Endothelial cell of umbilical vein (primary cell): ENCODE measurements around the gene RHCG. TPM values are rescaled to one million over a fixed set of nuclear protein-coding genes. Genes with fewer than 3 reads are reported as not detected.

Experiments used
- BruUV-seq: library from RNA; stranded (reverse); fragments of 400-500 nt; replicated peaks from 2 replicates; lab custom pipeline; 2021; lab: Mats Ljungman, UMichigan
- CTCF ChIA-PET: fragments of 300-600, 350-600 bp; sonication (Branson Sonifier 250); formaldehyde crosslinking; loops from one replicate; lab custom pipeline; 2021; ENCODE audit warnings: antibody characterized with exemption, inconsistent platforms; lab: Charles Lee
- POLR2A ChIA-PET: fragments of 300-600, 350-600 bp; sonication (Branson Sonifier 250); formaldehyde crosslinking; loops from one replicate; lab custom pipeline; 2021; ENCODE audit warnings: antibody characterized with exemption, inconsistent platforms; lab: Charles Lee
- DNase-seq: peaks from one replicate; pipeline ENCODE4 v3.0.0-alpha.2; 2011; ENCODE audit warnings: low read depth, low spot score
- FAIRE-seq: peaks from 2 replicates; lab custom pipeline; 2011; peaks lifted over from hg19 to GRCh38; lab: Jason Lieb, UNC
- H2AFZ ChIP-seq: 2 replicates; pipeline ENCODE4 v1.6.0; 2012; ENCODE audit warnings: low read depth, low read length, control low read depth, inconsistent platforms
- H3K27ac ChIP-seq: 2 replicates; pipeline ENCODE4 v1.5.1; 2011; ENCODE audit warnings: low read depth, mild to moderate bottlenecking, control low read depth, low read length, moderate library complexity; ENCODE audit not compliant: insufficient read depth
- H3K27me3 ChIP-seq, 2 experiments: 2 replicates each; pipeline versions ENCODE4 v1.6.0 to v1.6.1; 2011; ENCODE audit warnings: low read length in 2 of 2, mixed read lengths in 1 of 2; ENCODE audit not compliant: control insufficient read depth in 2 of 2, insufficient read depth in 2 of 2
- H3K36me3 ChIP-seq, 2 experiments: 2 replicates in 1 of 2; 3 replicates in 1 of 2; pipeline ENCODE4 v1.5.1; 2011; ENCODE audit warnings: low read length in 2 of 2, mild to moderate bottlenecking in 1 of 2, moderate library complexity in 1 of 2; ENCODE audit not compliant: control insufficient read depth in 2 of 2, insufficient read depth in 2 of 2; ENCODE audit errors: extremely low read depth in 1 of 2
- H3K4me1 ChIP-seq: 3 replicates; pipeline ENCODE4 v1.5.1; 2011; ENCODE audit warnings: mild to moderate bottlenecking, low read length; ENCODE audit not compliant: control insufficient read depth, insufficient read depth; ENCODE audit errors: extremely low read depth
- H3K4me2 ChIP-seq: 2 replicates; pipeline ENCODE4 v1.6.1; 2011; ENCODE audit warnings: low read length, control low read depth, mixed read lengths; ENCODE audit not compliant: insufficient read depth
- H3K4me3 ChIP-seq, 3 experiments: fragments of 200-600 bp in 1 of 3; sonication (generic), shearing (Covaris generic) in 1 of 3; replicated peaks in 1 of 3; 2 replicates each; pipeline ENCODE4 v1.5.1; 2011 to 2016; ENCODE audit warnings: control low read depth in 3 of 3, low read length in 3 of 3, mild to moderate bottlenecking in 2 of 3, inconsistent platforms in 1 of 3, low read depth in 1 of 3, moderate library complexity in 1 of 3; ENCODE audit not compliant: insufficient read depth in 1 of 3
- H3K79me2 ChIP-seq: 2 replicates; pipeline ENCODE4 v1.6.0; 2012; ENCODE audit warnings: low read length, inconsistent platforms; ENCODE audit not compliant: control insufficient read depth, insufficient read depth
- H3K9ac ChIP-seq: replicated peaks from 2 replicates; pipeline ENCODE3; 2011; ENCODE audit warnings: low read length, control low read depth; ENCODE audit not compliant: insufficient read depth; ENCODE audit errors: extremely low read depth
- H3K9me1 ChIP-seq: replicated peaks from 3 replicates; pipeline ENCODE4 v1.6.0; 2011; ENCODE audit warnings: mild to moderate bottlenecking, low read length; ENCODE audit not compliant: control insufficient read depth, insufficient read depth; ENCODE audit errors: extremely low read depth
- H3K9me3 ChIP-seq: replicated peaks from 2 replicates; pipeline ENCODE4 v1.5.1; 2012; ENCODE audit warnings: low read length, inconsistent platforms; ENCODE audit not compliant: control insufficient read depth, insufficient read depth
- H4K20me1 ChIP-seq: replicated peaks from 2 replicates; pipeline ENCODE3; 2011; ENCODE audit warnings: mild to moderate bottlenecking, low read length; ENCODE audit not compliant: control insufficient read depth, insufficient read depth; ENCODE audit errors: extremely low read depth
- EZH2 ChIP-seq: IDR thresholded peaks from 2 replicates; pipeline ENCODE4 v1.6.1; 2012; ENCODE audit warnings: borderline replicate concordance, low read depth, mild to moderate bottlenecking, moderate library complexity, low read length, inconsistent platforms; ENCODE audit not compliant: severe bottlenecking
- FOS ChIP-seq: IDR thresholded peaks from 2 replicates; pipeline ENCODE4 v1.6.1; 2011; ENCODE audit warnings: mild to moderate bottlenecking, low read length, moderate library complexity, borderline replicate concordance; ENCODE audit not compliant: insufficient read depth
- GATA2 ChIP-seq: IDR thresholded peaks from 2 replicates; pipeline ENCODE4 v1.7.0; 2011; ENCODE audit warnings: low read depth, mild to moderate bottlenecking, moderate library complexity, mixed read lengths, low read length; ENCODE audit not compliant: insufficient read length, insufficient read depth
- JUN ChIP-seq: IDR thresholded peaks from 2 replicates; pipeline ENCODE4 v1.6.1; 2011; ENCODE audit warnings: borderline replicate concordance, low read depth; ENCODE audit not compliant: insufficient read length, insufficient read depth
- MYC ChIP-seq: IDR thresholded peaks from one replicate; pipeline ENCODE4 v1.6.1; 2011; ENCODE audit warnings: mild to moderate bottlenecking, low read depth, low read length
- POLR2A ChIP-seq: IDR thresholded peaks from 2 replicates; pipeline ENCODE4 v1.6.1; 2012; ENCODE audit warnings: low read depth, mild to moderate bottlenecking, control low read depth, low read length
- POLR2AphosphoS5 ChIP-seq: IDR thresholded peaks from 2 replicates; pipeline ENCODE4 v1.6.1; 2012; ENCODE audit warnings: low read depth, mild to moderate bottlenecking, control low read depth, low read length, moderate library complexity; ENCODE audit not compliant: insufficient read depth
- dilution Hi-C: fragments of 300-500 bp; cut with MboI; formaldehyde crosslinking; loops from one replicate; pipeline ENCODE4 v1.15.0; 2019; ENCODE audit warnings: low sequenced_read_pairs; ENCODE audit not compliant: extremely low pct_ligation_motif_present
- intact Hi-C: fragments of 100-400 bp; cut with micrococcal nuclease; formaldehyde crosslinking; loops from one replicate; pipeline ENCODE4 v1.10.0; 2022
- polyA plus RNA-seq, 4 experiments: library from polyadenylated mRNA; depleted of rRNA in 3 of 4; stranded (reverse) in 3 of 4; unstranded in 1 of 4; fragments of >200 nt; gene quantifications; 2 replicates each; pipeline versions ENCODE4 v1.2.1 to v1.2.3, GENCODE V29; 2011 to 2012; ENCODE audit warnings: missing spikeins in 1 of 4
- total RNA-seq: library from RNA; stranded (reverse); gene quantifications from 2 replicates; pipeline ENCODE4 v1.2.3, GENCODE V29; 2021
- TF ChIP-seq, protein P1 (sequence below), 2 donors: IDR thresholded peaks; 1 replicate in 1 of 2; 2 replicates in 1 of 2; pipeline ENCODE4 v1.5.1; 2011; ENCODE audit warnings: low read length in 2 of 2, mild to moderate bottlenecking in 2 of 2, moderate library complexity in 2 of 2, control low read depth in 1 of 2, inconsistent platforms in 1 of 2, low read depth in 1 of 2; ENCODE audit not compliant: insufficient read depth in 1 of 2; ENCODE audit errors: extremely low read depth in 1 of 2
- TF ChIP-seq, protein P2 (sequence below): IDR thresholded peaks from 2 replicates; pipeline ENCODE4 v1.6.1; 2011; ENCODE audit not compliant: insufficient read depth, insufficient read length

Gene RHCG
- total and polyA plus RNA-seq, 2 donors (not counting 3 experiments of a cell fraction or from before 2014, with no cell fraction given) = not detected

DNA sequence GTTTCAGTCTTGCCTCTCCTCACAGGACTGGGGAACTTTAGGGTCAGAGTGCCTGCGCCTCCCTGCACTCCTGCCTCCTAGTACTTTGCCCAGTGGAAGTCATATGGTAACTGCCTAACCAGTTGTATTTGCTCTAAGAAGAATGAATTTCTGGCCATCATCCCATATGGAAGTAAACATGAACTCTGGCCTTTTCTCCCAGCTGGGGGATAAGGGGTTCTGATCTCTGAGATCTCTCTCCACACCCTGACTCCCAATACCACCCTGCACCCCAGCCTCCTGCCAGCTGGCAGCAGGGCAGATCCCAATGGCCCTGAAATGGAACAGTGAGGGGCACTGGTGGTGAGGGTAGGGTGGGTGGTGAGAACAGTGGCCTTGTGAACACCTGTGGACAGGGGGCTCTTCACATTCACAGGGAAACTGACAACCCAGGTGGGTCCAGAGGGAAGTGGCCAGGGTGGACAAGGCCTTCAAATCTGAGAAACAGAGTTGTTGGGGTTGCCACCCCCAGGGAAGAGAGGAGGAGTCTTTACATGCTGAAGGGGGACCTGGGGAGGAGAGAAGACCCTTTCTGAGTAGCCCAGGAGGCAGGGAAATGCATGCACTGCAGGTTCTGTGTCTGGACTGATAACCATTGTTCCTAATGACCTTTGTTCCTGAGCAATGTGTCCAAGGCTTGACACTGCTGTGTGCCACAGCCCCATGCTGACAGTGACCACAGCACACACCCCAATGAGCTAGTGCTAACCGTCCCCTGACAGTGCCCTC is 36.9 kb downstream of the RHCG start:
- no peak overlapping the region for H3K4me3 ChIP-seq
- no peaks in the 10 kb centered on the region for H3K9me1 ChIP-seq
- no peak for DNase-seq
- no peaks in the 10 kb centered on the region for H4K20me1 ChIP-seq
- dilution Hi-C loops (no loop called here), intact Hi-C loops (no loop called here)
- no peak overlapping the region for H2AFZ ChIP-seq
- H3K4me1 ChIP-seq = no peaks in the 10 kb centered on the region
- no peak for FAIRE-seq
- no peak overlapping the region for H3K9ac ChIP-seq
- CTCF ChIA-PET = interaction anchor here (0.7 to 2.0 kb wide), 2 partner anchors 15 to 101 kb away, joined by 3 to 6 read pairs; no protein-coding TSS in a partner anchor
- H3K4me2 ChIP-seq = no peak overlapping the region
- H3K9me3 ChIP-seq = no peaks in the 10 kb centered on the region
- H3K27ac ChIP-seq = no peak overlapping the region
- no peaks in the 10 kb centered on the region for H3K79me2 ChIP-seq
- no peak for TF ChIP-seq GATA2
- no peak for TF ChIP-seq MYC
- no peak for TF ChIP-seq EZH2
- TF ChIP-seq POLR2A = no peak
- no peak for TF ChIP-seq FOS
- no peak for TF ChIP-seq JUN
- TF ChIP-seq, protein P1, sequence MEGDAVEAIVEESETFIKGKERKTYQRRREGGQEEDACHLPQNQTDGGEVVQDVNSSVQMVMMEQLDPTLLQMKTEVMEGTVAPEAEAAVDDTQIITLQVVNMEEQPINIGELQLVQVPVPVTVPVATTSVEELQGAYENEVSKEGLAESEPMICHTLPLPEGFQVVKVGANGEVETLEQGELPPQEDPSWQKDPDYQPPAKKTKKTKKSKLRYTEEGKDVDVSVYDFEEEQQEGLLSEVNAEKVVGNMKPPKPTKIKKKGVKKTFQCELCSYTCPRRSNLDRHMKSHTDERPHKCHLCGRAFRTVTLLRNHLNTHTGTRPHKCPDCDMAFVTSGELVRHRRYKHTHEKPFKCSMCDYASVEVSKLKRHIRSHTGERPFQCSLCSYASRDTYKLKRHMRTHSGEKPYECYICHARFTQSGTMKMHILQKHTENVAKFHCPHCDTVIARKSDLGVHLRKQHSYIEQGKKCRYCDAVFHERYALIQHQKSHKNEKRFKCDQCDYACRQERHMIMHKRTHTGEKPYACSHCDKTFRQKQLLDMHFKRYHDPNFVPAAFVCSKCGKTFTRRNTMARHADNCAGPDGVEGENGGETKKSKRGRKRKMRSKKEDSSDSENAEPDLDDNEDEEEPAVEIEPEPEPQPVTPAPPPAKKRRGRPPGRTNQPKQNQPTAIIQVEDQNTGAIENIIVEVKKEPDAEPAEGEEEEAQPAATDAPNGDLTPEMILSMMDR (IDR thresholded peaks at IDR 0.05; ENCODE audit: extremely low read depth in 1 of 2, insufficient read depth in 1 of 2, low read depth in 1 of 2, low read length in 2 of 2) = no peak
- TF ChIP-seq, protein P2, sequence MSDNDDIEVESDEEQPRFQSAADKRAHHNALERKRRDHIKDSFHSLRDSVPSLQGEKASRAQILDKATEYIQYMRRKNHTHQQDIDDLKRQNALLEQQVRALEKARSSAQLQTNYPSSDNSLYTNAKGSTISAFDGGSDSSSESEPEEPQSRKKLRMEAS = no peak
- no peak for TF ChIP-seq POLR2AphosphoS5
- peaks cover 0 to 6% of the 10 kb centered on the region in 2 experiments for H3K27me3 ChIP-seq
- no peaks in the 10 kb centered on the region for H3K36me3 ChIP-seq
- POLR2A ChIA-PET = interaction anchor here (0.6 kb wide), 1 partner anchor 9 kb away, joined by 14 read pairs; no protein-coding TSS in a partner anchor
- BruUV-seq = no TSS peak
